Choroid plexus epithelial cell (primary cell): ENCODE results near the gene SLIT1.

ENCODE experiments used
- DNase-seq: peaks from one replicate; pipeline ENCODE4 v3.0.0-alpha.2; 2010; ENCODE audit warnings: low read depth
- H3K4me3 ChIP-seq: 2 replicates; pipeline ENCODE4 v1.5.1; 2011; ENCODE audit warnings: low read depth, mild to moderate bottlenecking, control low read depth, low read length, moderate library complexity
- TF ChIP-seq, protein P1 (sequence below): conservative IDR thresholded peaks from 2 replicates; pipeline ENCODE4 v1.5.1; 2011; ENCODE audit warnings: low read depth, mild to moderate bottlenecking, control low read depth, inconsistent platforms, low read length, moderate library complexity

The SLIT1 gene

DNA sequence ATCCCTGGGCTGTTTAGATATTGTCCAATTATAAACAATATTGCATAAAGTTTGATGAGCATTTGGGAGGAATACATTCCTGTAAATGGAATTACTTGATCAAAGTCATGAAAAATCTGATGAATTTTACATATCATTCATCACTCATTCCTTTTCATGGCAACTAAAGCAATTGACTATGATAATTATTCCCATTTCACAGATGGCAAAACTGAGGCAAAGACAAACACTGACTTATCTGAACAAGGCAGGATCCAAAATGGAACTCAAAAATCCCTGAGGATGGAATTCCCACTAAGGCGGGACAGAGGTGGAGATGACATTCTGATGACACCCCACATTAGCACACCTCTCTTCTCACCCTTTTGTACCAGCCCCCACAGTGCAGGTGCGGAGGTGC lies 17.1 kb downstream of the SLIT1 start:
- no peak for DNase-seq
- H3K4me3 ChIP-seq, result no peak overlapping the region
- TF ChIP-seq, protein P1, sequence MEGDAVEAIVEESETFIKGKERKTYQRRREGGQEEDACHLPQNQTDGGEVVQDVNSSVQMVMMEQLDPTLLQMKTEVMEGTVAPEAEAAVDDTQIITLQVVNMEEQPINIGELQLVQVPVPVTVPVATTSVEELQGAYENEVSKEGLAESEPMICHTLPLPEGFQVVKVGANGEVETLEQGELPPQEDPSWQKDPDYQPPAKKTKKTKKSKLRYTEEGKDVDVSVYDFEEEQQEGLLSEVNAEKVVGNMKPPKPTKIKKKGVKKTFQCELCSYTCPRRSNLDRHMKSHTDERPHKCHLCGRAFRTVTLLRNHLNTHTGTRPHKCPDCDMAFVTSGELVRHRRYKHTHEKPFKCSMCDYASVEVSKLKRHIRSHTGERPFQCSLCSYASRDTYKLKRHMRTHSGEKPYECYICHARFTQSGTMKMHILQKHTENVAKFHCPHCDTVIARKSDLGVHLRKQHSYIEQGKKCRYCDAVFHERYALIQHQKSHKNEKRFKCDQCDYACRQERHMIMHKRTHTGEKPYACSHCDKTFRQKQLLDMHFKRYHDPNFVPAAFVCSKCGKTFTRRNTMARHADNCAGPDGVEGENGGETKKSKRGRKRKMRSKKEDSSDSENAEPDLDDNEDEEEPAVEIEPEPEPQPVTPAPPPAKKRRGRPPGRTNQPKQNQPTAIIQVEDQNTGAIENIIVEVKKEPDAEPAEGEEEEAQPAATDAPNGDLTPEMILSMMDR, result no peak

DNA sequence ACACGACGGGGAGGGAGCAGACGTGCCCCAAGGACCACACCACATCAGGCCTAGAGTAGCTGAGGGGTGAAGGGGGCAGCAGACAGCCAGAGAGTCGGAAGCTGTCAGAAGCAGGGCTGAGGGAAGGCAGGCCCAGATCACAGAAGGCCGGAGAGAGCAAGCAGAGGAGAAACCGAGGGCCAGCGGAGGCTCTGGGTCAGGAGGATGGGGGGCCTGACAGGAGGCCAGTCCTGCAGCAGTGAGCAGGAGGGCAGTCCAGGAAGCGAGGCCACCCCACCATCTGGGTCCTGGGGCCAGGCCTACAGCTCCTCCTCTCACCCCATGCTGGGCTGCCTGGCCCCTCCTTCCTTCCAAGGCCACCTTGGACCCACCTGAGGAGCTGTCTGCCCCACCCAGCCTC lies 20.3 kb downstream of the SLIT1 start:
- H3K4me3 ChIP-seq, result no peak overlapping the region
- DNase-seq, result no peak
- TF ChIP-seq, protein P1, result no peak

DNA sequence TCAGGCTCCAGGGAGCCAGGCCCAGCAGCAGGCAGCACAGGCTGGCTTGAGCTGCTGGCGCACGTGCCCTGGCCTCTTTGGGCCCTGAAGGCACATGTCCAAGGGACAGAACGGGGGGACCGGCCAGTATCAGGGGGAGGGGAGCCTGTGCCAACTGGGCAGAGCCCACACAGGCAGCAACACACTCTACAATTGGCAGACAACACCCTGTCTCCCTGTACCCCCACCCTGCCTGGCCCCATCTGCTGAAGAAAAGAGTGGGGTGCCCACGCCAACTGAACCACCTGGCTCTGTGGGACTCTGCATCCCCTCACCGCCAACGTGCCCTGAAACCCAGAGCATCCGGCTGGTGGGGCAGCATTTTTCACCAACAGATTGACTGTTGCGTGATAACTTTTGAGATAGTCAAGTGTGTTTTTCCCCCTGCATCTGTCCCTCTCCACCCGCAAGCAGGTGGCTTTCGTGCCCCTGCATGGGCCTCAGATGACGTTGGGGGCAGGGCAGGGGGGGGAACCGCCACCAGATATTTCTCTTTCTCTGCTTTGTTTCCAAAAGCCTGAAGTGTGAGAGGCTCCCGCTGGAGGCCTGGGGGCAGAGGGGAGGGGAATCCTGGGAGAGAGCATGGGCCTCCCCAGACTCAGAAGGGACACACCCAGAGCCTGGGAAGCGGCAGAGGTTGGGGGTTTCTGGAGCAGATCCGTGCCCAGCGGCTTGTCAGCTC lies 21.8 kb downstream of the SLIT1 start:
- TF ChIP-seq, protein P1, result no peak

DNA sequence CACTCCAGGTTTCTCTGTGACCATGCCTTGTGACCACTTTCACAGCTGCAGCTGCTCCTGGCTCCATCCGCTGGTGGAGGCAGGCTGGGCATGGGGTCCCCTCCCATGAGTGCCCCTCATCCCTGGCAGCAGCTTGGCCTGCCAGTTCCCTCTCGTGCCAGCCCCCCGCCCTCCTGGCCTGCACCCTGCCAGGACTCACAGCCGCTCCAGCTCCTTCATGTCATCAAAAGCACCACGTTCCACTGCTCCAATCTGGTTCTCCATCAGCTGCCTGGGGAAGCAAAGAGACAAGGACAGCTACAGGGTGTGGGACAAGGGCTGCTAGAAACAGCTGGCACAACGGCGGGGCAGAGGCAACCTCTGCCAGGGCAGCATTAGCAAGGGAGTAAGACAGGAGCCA lies 22.6 kb downstream of the SLIT1 start:
- DNase-seq, result no peak
- no peak overlapping the region for H3K4me3 ChIP-seq
- TF ChIP-seq, protein P1, result no peak

More for the DNA sequence above, 21.8 kb downstream of the SLIT1 start:
- H3K4me3 ChIP-seq, result no peak overlapping the region
- no peak for DNase-seq

DNA sequence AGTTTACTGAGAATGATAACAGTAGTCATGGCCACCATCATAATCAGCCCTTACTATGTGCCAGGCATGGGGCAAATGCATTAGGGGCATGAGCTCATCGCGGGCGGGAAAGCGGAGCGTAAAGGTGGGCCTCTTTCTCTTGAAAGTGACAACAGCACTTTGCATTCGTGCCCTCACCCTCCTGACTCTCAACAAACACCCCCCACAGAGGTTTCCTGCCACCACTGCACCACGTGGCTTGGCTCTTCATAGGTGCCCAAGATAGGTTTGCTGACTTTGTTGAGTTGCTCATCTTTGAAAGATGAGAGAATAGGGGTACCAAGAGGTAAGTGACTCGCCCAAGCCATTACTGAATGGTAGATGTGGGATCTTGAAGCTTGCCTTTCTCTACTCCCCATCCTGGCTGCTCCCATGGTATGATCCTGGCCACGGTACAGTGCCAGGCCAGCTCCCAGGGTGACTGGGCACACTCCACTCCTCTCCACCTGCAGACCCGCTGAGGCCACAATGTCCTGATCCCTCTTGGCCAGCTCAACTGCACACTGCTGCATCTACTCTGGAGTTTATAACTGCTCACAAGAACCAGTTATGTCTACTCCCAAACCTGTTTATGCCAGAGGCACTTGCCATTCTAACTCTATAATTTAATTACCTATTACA lies 26.0 kb downstream of the SLIT1 start:
- TF ChIP-seq, protein P1, result no peak
- H3K4me3 ChIP-seq, result no peak overlapping the region
- no peak for DNase-seq

DNA sequence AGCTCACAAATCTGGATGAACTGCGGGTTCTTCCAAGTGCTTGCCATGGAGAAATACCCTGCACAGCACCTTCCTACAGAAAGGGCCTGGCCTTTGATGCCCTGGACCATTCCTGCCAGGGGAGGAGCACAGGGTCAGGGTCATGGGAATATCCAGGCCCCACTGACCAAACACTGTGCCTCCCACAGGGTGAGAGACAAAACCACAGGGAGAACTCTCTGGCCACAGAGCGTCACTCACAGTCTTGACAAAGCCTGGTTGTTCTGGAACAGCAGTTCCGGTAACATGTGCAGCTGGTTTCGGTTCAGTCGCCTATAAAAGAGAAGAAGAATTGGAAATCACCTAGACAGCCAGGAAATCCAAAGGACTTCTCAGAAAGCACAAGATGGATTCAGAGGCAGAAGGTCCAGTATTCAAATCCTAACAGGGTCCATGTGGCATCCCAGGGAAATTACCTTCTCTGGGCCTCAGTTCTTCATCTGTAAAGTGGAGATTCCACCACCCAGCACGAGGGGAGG lies 28.1 kb downstream of the SLIT1 start:
- TF ChIP-seq, protein P1, result no peak
- no peak for DNase-seq
- H3K4me3 ChIP-seq, result no peak overlapping the region
